K562 (cell line): ENCODE data around the gene AKR1A1. TPM values are rescaled to one million over a fixed set of nuclear protein-coding genes. Genes with fewer than 3 reads are reported as not detected.

Experiments
- CREM ChIP-seq: IDR thresholded peaks from 2 replicates; pipeline ENCODE4 v1.6.1; 2014; ENCODE audit warnings: antibody characterized with exemption, low read depth
- ETS2 ChIP-seq: IDR thresholded peaks from 2 replicates; pipeline ENCODE4 v1.6.1; 2016; ENCODE audit warnings: borderline replicate concordance, missing genetic modification characterization, mild to moderate bottlenecking, moderate library complexity, missing compliant biosample characterization; ENCODE audit not compliant: poor library complexity, severe bottlenecking
- FOSL1 ChIP-seq: fragments of 200-800 bp; sonication (Bioruptor generic); conservative IDR thresholded peaks from 2 replicates; pipeline ENCODE4 v1.6.1; 2016; ENCODE audit warnings: missing genetic modification characterization, missing compliant biosample characterization
- GTF2A2 ChIP-seq: IDR thresholded peaks from 2 replicates; pipeline ENCODE4 v1.6.1; 2016; ENCODE audit warnings: mild to moderate bottlenecking, missing genetic modification characterization, missing compliant biosample characterization
- HDAC6 ChIP-seq: IDR thresholded peaks from 2 replicates; pipeline ENCODE4 v1.6.1; 2012; ENCODE audit warnings: low read depth, mild to moderate bottlenecking, control low read depth, inconsistent platforms, low read length, moderate library complexity
- MIER1 ChIP-seq: fragments of 450-650 bp; IDR thresholded peaks from 2 replicates; pipeline ENCODE4 v1.6.1; 2016; ENCODE audit warnings: antibody characterized with exemption, mild to moderate bottlenecking, low read depth
- NCOA6 ChIP-seq: fragments of 450-650 bp; IDR thresholded peaks from 2 replicates; pipeline ENCODE4 v1.6.1; 2017; ENCODE audit warnings: mild to moderate bottlenecking
- PHTF2 ChIP-seq: fragments of 250-450 bp; sonication (Bioruptor Pico); IDR thresholded peaks from 2 replicates; pipeline ENCODE4 v1.5.0; 2021; ENCODE audit warnings: mild to moderate bottlenecking
- RHOXF2B ChIP-seq: fragments of 250-450 bp; sonication (Bioruptor Pico); conservative IDR thresholded peaks from 2 replicates; pipeline ENCODE4 v1.5.1; 2021
- RNF2 ChIP-seq: sonication (generic); IDR thresholded peaks from 2 replicates; pipeline ENCODE4 v1.6.1; 2016
- SLC30A9 ChIP-seq: fragments of 250-450 bp; sonication (Bioruptor Pico); IDR thresholded peaks from 2 replicates; pipeline ENCODE4 v1.8.0; 2022; ENCODE audit warnings: mild to moderate bottlenecking, moderate library complexity
- SRF ChIP-seq, 2 experiments: fragments of 250-450, 450-650 bp in 1 of 2; sonication (Bioruptor Pico) in 1 of 2; sonication (generic) in 1 of 2; formaldehyde crosslinking; IDR thresholded peaks; 2 replicates each; pipeline versions ENCODE4 v1.5.0 to v1.5.1; 2020 to 2022; ENCODE audit warnings: mild to moderate bottlenecking in 1 of 2, missing genetic modification reagents in 1 of 2
- TAL1 ChIP-seq: fragments of 450-650 bp; IDR thresholded peaks from 2 replicates; pipeline ENCODE4 v1.6.1; 2016; ENCODE audit warnings: mild to moderate bottlenecking
- XRCC3 ChIP-seq: fragments of 450-650 bp; IDR thresholded peaks from 2 replicates; pipeline ENCODE4 v1.6.1; 2017; ENCODE audit warnings: mild to moderate bottlenecking, moderate library complexity
- ZC3H4 ChIP-seq: sonication (generic); formaldehyde crosslinking; IDR thresholded peaks from 2 replicates; pipeline ENCODE4 v1.9.0; 2021; ENCODE audit warnings: missing genetic modification reagents, borderline replicate concordance
- ZNF121 ChIP-seq: sonication (generic); formaldehyde crosslinking; conservative IDR thresholded peaks from 2 replicates; pipeline ENCODE4 v1.8.0; 2022; ENCODE audit warnings: missing genetic modification reagents
- ZNF174 ChIP-seq: fragments of 250-450 bp; sonication (Bioruptor Pico); IDR thresholded peaks from 2 replicates; pipeline ENCODE4 v1.4.0; 2020; ENCODE audit warnings: mild to moderate bottlenecking
- ZNF197 ChIP-seq: fragments of 200-800 bp; sonication (Bioruptor generic); IDR thresholded peaks from 2 replicates; pipeline ENCODE4 v1.6.1; 2016; ENCODE audit warnings: low read depth, missing genetic modification characterization, missing compliant biosample characterization
- ZNF239 ChIP-seq: fragments of 250-450 bp; sonication (Bioruptor Pico); IDR thresholded peaks from 2 replicates; pipeline ENCODE4 v1.4.0; 2020; ENCODE audit warnings: mild to moderate bottlenecking
- polyA plus RNA-seq, 8 experiments: library from polyadenylated mRNA; depleted of rRNA in 4 of 8; stranded (reverse) in 5 of 8; unstranded in 3 of 8; fragments of >200 nt; fragmentation: Nextera tagmentation in 2 of 8; fragmentation: Illumina TruSeq in 1 of 8; extraction: Ambion mirVana in 2 of 8; extraction: Trizol in 1 of 8; gene quantifications; 2 replicates each; pipeline versions ENCODE4 v1.2.1 to v1.2.3, GENCODE V29; 2011 to 2014; ENCODE audit warnings: inconsistent platforms in 1 of 8, missing spikeins in 1 of 8
- total RNA-seq, 7 experiments: library from RNA; depleted of rRNA in 6 of 7; stranded (reverse); fragments of >200 nt in 6 of 7; fragmentation: Illumina TruSeq in 2 of 7; extraction: Trizol in 2 of 7; gene quantifications; 2 replicates each; pipeline versions ENCODE4 v1.2.1 to v1.2.3, GENCODE V29; 2011 to 2021; ENCODE audit warnings: low replicate concordance in 1 of 7
- TF ChIP-seq, protein P1 (sequence below): sonication (generic); formaldehyde crosslinking; IDR thresholded peaks from 2 replicates; pipeline ENCODE4 v1.8.0; 2022; ENCODE audit warnings: mild to moderate bottlenecking, missing genetic modification reagents, borderline replicate concordance
- TF ChIP-seq, protein P2 (sequence below): IDR thresholded peaks from 2 replicates; pipeline ENCODE4 v1.6.1; 2011; ENCODE audit not compliant: insufficient read length; ENCODE audit errors: extremely low read depth
- TF ChIP-seq, protein P3 (sequence below): fragments of 250-450 bp; sonication (Bioruptor Pico); IDR thresholded peaks from 2 replicates; pipeline ENCODE4 v1.9.0; 2021; ENCODE audit warnings: mild to moderate bottlenecking
- TF ChIP-seq, protein P4 (sequence below): fragments of 150-350 bp; conservative IDR thresholded peaks from 2 replicates; pipeline ENCODE4 v1.6.1; 2014; ENCODE audit warnings: low read length

AKR1A1 gene
- total and polyA plus RNA-seq, 9 of the 15 experiments (the other 6 are each of a cell fraction or from before 2014, with no cell fraction given) = 68.6 to 211 (median 132) TPM

DNA sequence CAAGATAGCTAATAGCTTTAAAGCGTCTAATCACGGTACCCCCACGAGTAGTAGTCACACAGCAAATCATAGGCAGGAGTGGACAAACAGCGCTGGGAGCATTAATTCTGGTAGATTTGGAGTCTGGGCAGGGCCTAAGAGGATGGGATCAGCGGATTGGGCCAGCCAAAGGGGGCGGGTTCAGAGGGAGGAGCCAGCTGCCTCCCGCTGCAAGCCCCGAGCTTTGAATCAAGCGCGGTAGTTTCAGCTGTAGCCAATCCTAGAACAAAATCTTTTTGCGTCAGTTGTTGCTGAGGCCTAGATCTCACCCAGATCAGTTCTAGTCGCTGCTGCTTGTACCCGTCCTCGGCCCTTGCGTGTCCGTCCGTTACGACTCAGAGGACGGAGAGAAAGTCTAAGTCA, 32.6 kb downstream of the AKR1A1 start (continued):
- peak in 1 of 2 experiments; percentile 89; a peak in 2 of 4 replicates for TF ChIP-seq SRF (CRISPR knock-in tag; IDR thresholded peaks at IDR 0.05)
- no peak for TF ChIP-seq RHOXF2B (CRISPR knock-in tag)
- TF ChIP-seq ZC3H4 = no peak
- TF ChIP-seq HDAC6 = no peak
- TF ChIP-seq RNF2 = no peak
- TF ChIP-seq MIER1 = no peak
- no peak for TF ChIP-seq ZNF239 (CRISPR knock-in tag)
- TF ChIP-seq FOSL1 (tag) = no peak
- TF ChIP-seq ETS2 (tag) = no peak
- TF ChIP-seq CREM = peak; percentile 96
- no peak for TF ChIP-seq ZNF121 (CRISPR knock-in tag)
- TF ChIP-seq, protein P1, sequence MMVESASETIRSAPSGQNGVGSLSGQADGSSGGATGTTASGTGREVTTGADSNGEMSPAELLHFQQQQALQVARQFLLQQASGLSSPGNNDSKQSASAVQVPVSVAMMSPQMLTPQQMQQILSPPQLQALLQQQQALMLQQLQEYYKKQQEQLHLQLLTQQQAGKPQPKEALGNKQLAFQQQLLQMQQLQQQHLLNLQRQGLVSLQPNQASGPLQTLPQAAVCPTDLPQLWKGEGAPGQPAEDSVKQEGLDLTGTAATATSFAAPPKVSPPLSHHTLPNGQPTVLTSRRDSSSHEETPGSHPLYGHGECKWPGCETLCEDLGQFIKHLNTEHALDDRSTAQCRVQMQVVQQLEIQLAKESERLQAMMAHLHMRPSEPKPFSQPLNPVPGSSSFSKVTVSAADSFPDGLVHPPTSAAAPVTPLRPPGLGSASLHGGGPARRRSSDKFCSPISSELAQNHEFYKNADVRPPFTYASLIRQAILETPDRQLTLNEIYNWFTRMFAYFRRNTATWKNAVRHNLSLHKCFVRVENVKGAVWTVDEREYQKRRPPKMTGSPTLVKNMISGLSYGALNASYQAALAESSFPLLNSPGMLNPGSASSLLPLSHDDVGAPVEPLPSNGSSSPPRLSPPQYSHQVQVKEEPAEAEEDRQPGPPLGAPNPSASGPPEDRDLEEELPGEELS (CRISPR knock-in tag) = no peak
- no peak for TF ChIP-seq GTF2A2
- no peak for TF ChIP-seq XRCC3
- TF ChIP-seq, protein P2, sequence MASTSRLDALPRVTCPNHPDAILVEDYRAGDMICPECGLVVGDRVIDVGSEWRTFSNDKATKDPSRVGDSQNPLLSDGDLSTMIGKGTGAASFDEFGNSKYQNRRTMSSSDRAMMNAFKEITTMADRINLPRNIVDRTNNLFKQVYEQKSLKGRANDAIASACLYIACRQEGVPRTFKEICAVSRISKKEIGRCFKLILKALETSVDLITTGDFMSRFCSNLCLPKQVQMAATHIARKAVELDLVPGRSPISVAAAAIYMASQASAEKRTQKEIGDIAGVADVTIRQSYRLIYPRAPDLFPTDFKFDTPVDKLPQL = no peak
- no peak for TF ChIP-seq NCOA6
- TF ChIP-seq ZNF197 = no peak
- TF ChIP-seq, protein P3, sequence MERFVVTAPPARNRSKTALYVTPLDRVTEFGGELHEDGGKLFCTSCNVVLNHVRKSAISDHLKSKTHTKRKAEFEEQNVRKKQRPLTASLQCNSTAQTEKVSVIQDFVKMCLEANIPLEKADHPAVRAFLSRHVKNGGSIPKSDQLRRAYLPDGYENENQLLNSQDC (CRISPR knock-in tag) = no peak
- no peak for TF ChIP-seq PHTF2
- TF ChIP-seq TAL1 = no peak
- TF ChIP-seq, protein P4, sequence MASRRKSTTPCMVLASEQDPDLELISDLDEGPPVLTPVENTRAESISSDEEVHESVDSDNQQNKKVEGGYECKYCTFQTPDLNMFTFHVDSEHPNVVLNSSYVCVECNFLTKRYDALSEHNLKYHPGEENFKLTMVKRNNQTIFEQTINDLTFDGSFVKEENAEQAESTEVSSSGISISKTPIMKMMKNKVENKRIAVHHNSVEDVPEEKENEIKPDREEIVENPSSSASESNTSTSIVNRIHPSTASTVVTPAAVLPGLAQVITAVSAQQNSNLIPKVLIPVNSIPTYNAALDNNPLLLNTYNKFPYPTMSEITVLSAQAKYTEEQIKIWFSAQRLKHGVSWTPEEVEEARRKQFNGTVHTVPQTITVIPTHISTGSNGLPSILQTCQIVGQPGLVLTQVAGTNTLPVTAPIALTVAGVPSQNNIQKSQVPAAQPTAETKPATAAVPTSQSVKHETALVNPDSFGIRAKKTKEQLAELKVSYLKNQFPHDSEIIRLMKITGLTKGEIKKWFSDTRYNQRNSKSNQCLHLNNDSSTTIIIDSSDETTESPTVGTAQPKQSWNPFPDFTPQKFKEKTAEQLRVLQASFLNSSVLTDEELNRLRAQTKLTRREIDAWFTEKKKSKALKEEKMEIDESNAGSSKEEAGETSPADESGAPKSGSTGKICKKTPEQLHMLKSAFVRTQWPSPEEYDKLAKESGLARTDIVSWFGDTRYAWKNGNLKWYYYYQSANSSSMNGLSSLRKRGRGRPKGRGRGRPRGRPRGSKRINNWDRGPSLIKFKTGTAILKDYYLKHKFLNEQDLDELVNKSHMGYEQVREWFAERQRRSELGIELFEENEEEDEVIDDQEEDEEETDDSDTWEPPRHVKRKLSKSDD = no peak
- TF ChIP-seq SLC30A9 (CRISPR knock-in tag) = no peak
- TF ChIP-seq ZNF174 (CRISPR knock-in tag) = no peak
